Stimulated activated CD4-positive, alpha-beta T cell treated with anti-CD3 and anti-CD28 coated beads, Interleukin-1b, Interleukin-23, amount 100 ng/mL, for 24 hours (primary cell): ENCODE measurements around the gene MEIS1.
"Not testable (repeated sequence)": the region's sequence is repeated elsewhere in the genome, so short reads cannot be mapped to it uniquely, and the experiment has no call there.

Experiments used
- DNase-seq, 4 experiments: peaks; one replicate each; pipeline ENCODE4 v3.0.0-alpha.2; 2020; ENCODE audit warnings: low read depth in 4 of 4, low spot score in 1 of 4

Gene MEIS1

DNA sequence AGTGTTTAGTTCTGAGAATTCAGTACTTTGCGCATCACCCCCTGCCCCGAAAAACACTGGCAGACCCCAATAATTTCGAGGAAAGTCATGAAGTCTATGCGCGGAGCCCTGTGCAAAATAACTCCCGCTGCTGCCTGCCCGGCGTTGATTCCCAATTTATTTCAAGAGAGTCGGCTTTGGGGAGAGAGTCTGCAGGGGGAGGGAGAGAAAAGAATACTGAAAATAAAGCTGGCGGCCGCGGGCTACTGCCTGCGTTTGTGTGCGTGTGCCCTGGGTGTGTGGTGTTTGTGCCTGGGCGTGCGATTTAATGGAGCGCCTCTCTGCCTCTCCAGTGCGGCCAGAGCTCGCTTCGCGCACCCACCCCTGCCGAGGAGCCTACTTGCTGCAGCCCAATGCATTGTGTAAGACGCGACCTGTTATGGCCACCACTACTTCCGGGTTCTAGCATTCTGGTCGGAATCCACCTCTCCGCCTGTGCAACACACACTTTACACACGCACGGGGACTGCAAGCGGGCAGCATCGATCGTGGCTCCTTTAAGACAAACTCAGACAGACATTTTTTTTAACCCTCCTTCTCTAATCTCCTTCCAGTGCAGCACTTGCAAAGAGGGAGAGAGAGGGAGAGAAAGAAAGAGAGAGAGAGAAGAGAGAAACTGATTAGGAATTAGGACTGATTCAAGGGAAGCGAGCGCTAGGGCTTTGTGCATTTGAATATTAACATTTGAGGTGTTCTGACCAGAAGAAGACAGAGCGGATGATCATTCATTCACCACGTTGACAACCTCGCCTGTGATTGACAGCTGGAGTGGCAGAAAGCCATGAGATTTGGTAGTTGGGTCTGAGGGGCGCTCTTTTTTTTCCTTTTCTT, at the start of gene MEIS1:
Gene MEIS1, plus strand, starts transcription at position 447 of the 870 bp plus-strand sequence. CDS start 732 bp downstream, outside the sequence.
- no peak for DNase-seq

GRCh38 chr2:66387016-66387753, 47.7 kb upstream of the MEIS1 start:
- DNase-seq, result no peak

DNA sequence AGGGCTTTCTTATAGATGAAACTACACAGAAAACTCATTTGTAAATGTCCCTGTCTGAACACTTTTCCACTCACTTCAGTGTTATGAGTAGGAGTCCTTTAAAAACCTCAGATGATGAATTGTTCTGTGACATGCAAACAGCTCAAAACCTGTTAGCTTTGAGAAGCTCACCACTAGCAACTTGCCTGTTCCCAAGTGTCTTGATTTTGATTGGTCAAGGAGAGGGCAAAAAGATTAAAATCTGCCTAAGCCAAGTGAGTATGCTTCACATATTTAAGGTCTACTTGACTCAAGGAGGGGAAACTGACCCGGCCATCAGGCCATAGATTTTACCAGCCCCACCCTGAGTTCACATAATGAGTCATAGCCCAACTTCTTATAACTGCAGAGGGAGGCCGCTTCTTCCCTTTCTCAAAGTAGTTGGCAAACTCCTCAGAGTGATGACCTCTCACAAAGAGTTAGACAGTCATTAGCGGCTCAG, 45.2 kb upstream of the MEIS1 start:
- no peak for DNase-seq

- DNase-seq, result no peak
Measured at GRCh38 chr2:66390152-66390551, 44.8 kb upstream of the MEIS1 start.

DNA sequence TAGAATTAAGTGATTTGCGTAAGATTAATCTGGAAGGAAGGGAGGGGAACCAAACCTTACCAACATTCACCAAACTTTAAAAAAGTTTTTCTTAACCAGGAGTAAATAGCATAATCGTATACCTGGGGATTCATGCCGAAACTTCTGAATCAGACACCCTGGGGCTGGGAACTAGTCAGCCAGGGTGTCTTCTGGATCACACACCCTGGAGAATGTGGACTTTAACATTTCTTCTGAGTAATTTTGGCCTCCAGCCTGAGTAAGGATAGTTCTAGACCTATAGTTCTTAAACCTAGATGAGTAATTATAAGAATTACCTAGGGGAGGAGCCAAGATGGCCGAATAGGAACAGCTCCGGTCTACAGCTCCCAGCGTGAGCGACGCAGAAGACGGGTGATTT, 44.1 kb upstream of the MEIS1 start:
- DNase-seq, result no peak

- not testable (repeated sequence) for DNase-seq
Measured at GRCh38 chr2:66391240-66391639, 43.7 kb upstream of the MEIS1 start.

- no peak for DNase-seq
Measured at GRCh38 chr2:66405473-66405872, 29.5 kb upstream of the MEIS1 start.

DNA sequence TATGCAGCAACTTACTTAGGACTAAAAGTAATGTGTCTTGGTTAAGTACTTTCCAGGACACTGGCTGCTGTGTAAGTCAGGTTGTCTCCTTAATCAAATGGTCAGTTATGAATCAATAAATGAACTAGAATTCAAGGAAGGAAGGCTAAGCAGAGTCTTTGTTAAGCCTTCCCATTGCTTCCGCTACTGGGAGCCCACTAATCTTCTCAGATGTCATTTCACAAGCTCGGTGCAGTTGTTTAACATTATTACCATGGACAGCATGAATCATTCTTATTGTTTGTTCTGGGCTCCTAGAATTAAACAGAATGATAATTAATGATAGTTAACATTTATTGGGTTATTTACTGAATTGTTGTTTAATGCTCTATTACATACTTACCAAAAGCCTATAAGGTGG, 26.0 kb upstream of the MEIS1 start:
- DNase-seq, result no peak

DNA sequence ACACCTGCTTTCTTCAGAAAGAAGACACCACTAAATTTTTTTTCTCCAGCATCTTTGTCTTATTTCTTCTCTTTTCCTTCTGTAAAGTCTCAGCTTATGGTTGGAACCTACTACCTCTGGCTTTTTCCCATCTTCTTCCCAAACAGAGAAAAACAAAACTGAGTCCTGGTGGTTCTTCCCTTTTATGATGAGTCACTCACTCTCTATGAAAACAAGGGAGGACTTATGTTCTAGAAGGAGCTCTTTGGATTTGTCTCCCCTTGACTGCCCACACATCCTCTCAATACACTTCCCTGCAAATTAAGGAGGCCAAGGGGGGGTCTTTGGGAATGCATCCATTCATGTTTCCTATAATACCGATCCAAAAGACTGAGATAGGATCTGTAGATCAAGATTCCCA, 22.1 kb upstream of the MEIS1 start:
- no peak for DNase-seq

- no peak for DNase-seq
Measured at GRCh38 chr2:66414896-66415295, 20.0 kb upstream of the MEIS1 start.

- DNase-seq, result no peak
Measured at GRCh38 chr2:66418381-66418780, 16.5 kb upstream of the MEIS1 start.

DNA sequence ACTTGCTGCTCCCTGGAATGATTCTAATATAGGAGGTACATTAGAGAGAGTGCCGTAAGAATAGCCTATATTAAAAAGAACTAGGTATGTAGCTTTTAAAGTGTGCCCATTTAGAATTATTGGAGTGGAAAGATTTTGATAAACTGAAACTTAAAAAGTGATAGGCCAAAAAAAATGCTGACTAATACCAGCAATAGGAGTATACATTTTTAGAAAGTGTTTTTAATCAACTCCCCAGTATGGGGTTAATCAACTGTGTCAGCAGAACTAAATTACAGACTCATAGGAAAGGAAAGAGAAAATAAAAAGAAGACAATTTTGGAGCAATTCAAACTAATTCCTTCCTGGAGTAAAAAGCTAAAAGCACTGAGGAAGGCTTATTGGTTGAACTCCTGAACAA, 13.3 kb upstream of the MEIS1 start:
- no peak for DNase-seq

- no peak for DNase-seq
Measured at GRCh38 chr2:66423391-66424124, 11.4 kb upstream of the MEIS1 start.

GRCh38 chr2:66426244-66427111, 8.4 kb upstream of the MEIS1 start:
- no peak for DNase-seq

DNA sequence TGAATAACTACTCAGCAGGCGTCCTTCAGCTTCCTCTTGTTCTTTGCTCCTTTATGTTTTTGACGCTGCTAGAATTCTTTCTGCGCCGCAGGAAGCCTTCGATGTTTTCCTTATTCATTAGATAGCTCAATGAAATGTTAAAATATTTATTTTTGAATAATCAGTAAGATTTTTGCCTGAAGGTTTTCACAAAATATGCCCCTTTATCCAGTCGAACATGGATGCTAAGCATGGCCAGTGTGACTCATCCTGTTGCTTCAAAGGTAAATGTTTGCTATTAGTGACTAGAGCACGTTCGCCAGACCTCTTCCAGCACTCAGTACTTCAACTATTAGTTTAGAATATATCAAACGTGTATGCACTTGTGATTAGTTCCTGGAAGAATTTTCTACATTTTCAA, 7.6 kb upstream of the MEIS1 start:
- DNase-seq, result no peak

- no peak for DNase-seq
Measured at GRCh38 chr2:66428986-66429612, 5.8 kb upstream of the MEIS1 start.

DNA sequence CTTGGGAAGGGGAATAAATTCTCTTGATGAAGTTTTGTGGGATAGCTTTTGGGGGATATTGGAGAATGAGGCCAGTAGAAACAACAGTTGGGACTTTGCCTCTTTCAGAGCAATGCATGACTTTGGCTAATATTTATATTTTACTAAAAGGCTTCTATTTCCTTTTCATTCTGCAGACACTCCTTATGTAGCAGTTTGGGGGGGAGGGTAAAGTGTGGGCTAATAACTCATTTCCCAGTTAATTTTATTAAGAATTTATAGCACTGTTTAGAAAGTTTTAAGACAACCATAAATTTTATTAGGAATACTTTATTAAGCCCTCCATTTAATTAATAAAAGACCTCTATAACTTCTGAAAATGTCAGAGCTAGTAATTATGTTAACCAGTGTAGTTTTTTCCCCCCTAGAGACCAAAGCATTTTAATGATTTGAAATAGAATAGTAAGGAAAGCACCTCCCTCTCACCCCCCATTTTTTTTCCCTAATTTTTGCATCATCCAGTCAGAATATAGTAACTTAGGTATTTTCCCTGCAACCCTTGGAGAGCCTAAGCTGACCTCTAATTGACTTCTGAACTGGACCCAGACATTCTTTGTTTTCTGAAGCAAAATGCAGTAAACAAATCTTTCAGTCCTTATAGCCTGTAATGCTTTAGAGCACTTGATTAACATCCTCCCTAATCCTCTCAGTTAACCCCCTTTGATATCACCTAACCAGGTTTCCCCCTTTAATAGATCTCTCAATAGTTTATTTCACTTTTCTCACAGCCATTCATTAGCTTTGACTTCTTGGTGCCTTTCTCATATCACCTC, 5.0 kb upstream of the MEIS1 start:
- no peak for DNase-seq

DNA sequence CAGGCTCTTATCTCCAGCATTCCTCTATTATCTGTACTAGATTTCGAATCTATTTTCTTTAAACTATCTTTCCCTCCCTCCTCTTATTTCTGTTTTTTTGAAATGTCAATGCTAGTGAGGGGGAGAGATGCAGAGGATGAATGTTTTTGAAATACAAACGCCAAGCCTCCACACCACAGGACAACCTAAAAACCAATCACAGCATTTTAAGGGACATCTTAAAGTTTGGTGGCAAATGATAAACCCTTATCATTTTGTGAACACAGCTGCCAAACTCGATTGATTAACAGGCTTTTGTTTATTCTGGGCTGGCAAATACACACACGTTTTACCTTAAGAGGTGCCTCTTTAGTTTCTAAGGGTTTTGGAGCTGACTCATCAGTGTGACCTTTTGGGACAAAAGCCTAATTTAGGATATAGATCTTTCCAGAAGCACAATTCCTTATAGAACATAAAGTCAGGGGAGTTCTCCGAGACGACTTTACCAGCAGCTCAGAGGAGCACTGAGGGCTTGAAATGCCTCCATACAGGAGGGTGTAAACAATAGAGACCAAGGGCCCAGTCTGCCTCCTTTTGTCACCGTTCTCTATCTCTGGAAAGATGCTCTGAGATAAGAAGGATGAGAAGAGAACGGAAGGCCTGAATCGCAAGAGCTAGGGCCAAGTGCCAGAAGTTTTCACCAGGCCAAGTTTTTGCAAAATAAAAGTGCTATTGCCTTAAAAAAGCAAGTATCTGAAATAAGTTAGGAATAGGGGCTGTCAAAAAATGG, 4.2 kb upstream of the MEIS1 start:
- no peak for DNase-seq

DNA sequence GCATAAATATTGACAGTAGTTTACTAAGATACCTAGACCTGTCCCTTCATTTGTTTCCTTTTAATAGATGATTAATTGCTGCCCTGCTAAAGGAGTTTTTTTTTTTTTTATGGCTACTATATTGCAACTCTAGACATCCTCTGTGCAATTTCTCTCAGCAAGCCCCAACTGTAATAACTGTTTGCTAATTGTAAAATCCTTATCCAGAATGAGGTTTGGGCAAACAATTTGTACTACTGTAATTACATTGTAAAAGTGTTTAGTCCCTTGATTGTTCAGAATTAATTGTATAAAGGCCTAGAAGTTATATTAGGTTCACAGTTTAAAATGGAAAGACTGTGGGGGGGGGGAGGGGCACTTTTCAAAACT, 3.7 kb upstream of the MEIS1 start:
- no peak for DNase-seq
